Smooth muscle cell of the umbilical artery (primary cell): ENCODE measurements around the gene GGTLC3. TPM values are rescaled to one million over a fixed set of nuclear protein-coding genes. Genes with fewer than 3 reads are reported as not detected.

Experiments
- total RNA-seq: library from RNA; depleted of rRNA; stranded (reverse); fragments of >200 nt; gene quantifications from 2 replicates; pipeline ENCODE4 v1.2.3, GENCODE V29; 2014

GGTLC3 gene
- total RNA-seq = not detected in 2 replicates

DNA sequence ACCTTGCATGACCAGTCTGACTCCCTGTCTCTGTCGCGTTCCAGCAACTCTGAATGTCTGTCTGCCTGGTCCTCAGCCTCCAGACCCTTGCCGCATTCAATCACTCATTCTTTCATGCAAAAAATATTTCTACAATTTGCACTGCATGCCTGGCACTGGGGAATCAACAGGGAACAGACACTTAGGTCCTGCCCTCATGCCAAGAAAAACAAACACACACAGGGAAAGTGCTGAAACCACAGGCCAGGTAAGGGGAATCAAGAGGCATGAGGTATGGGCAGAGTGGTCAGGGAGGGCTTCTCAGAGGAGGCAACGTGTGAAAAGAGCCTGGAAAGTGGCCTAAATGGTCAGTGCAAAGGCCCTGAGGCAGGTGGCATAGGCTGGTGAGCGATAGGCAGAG is at the start of gene GGTLC3:
Gene GGTLC3, minus strand, starts transcription at position 101 of the 400 bp plus-strand sequence. CDS start 264 bp downstream, outside the sequence.

DNA sequence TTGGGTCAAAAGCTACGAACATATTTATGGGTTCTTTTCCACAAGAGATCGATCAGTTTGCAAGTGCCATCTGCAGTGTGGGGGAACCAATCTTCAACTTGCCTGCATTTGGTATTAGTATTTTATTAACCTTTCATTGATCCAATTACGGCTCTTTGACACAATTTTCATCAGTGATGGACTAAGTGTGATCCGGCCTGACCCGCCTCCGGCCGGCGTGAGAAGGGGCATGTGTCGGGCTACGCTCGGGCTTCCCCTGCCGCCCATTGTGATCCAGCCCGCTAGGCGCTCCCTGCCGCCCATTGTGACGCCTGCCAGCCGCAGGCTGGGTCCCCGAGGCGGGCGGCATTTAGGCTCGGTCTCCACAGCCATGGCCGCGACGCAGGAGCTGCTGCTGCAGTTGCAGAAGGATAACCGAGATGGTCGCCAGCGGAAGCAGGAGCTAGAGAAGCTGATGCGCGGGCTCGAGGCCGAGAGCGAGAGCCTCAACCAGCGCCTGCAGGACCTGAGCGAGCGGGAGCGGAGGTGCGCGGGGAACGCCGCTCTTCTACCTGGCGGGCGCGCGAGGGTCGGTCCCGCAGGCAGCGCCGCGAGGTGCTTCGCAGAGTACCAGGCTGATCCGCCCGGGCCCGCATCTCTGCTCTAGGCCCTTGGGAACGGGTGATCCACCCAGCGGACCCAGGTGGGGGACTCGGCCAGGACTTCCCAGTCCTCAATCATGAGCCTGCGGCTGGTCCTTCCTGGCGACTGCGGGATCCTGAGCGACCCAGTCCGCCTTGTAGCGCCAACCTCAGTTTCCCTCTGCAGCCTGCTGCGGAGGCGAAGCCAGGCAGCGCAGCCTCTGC is 10.0 kb upstream of the GGTLC3 start, which contains the start of gene TMEM191B:
Gene TMEM191B, plus strand, starts transcription at position 51 of the 845 bp plus-strand sequence. Its CDS starts 179 bp downstream, at position 230.

Other genes starting within 250 kb of the GGTLC3 start
- gene TMEM191B, start 9.6 kb upstream of the GGTLC3 start, total RNA-seq = under 0.01 and 0.97 TPM in 2 replicates
- gene RIMBP3, start 93.8 kb upstream of the GGTLC3 start, total RNA-seq = 0.30 and 0.83 TPM in 2 replicates